Chondrocyte (in vitro differentiated cells): ENCODE results near the gene PRR35. TPM values are rescaled to one million over a fixed set of nuclear protein-coding genes. Genes with fewer than 3 reads are reported as not detected.

Experiments used
- DNase-seq: peaks from one replicate; pipeline ENCODE4 v3.0.0; 2021; ENCODE audit warnings: mixed read lengths, low spot score
- H3K27ac Mint-ChIP-seq: one replicate; pipeline ENCODE4 v1.8.0; 2021; ENCODE audit warnings: mild to moderate bottlenecking, moderate library complexity, mixed read lengths; ENCODE audit not compliant: unreplicated experiment
- H3K27me3 Mint-ChIP-seq: 2 replicates; pipeline ENCODE4 v1.8.0; 2021; ENCODE audit warnings: low read depth, mixed read lengths
- H3K36me3 Mint-ChIP-seq: 2 replicates; pipeline ENCODE4 v1.8.0; 2021; ENCODE audit warnings: low read depth, mixed read lengths
- H3K4me1 Mint-ChIP-seq: 2 replicates; pipeline ENCODE4 v1.8.0; 2021; ENCODE audit warnings: low read depth, mild to moderate bottlenecking, mixed read lengths
- H3K4me3 Mint-ChIP-seq: one replicate; pipeline ENCODE4 v1.8.0; 2021; ENCODE audit warnings: mild to moderate bottlenecking, moderate library complexity, mixed read lengths; ENCODE audit not compliant: unreplicated experiment
- H3K9me3 Mint-ChIP-seq: 2 replicates; pipeline ENCODE4 v1.8.0; 2021; ENCODE audit warnings: low read depth, mixed read lengths
- CTCF ChIP-seq: fragments of 200-600 bp; sonication (generic); IDR thresholded peaks from 2 replicates; pipeline ENCODE4 v1.5.0; 2021; ENCODE audit warnings: antibody characterized with exemption, mild to moderate bottlenecking, moderate library complexity
- total RNA-seq: library from RNA; stranded (reverse); gene quantifications from 3 replicates; pipeline ENCODE4 v1.2.1, GENCODE V29; 2021

The PRR35 gene
- total RNA-seq, 1 donor from 2014 or later: not detected

- no peaks in the 10 kb centered on the region for H3K9me3 Mint-ChIP-seq
- no peaks in the 10 kb centered on the region for H3K27me3 Mint-ChIP-seq
- DNase-seq: no peak
- no peak overlapping the region for H3K27ac Mint-ChIP-seq
- H3K4me3 Mint-ChIP-seq: no peak overlapping the region
- peaks cover 5% of the 10 kb centered on the region for H3K36me3 Mint-ChIP-seq
- H3K4me1 Mint-ChIP-seq: peaks cover 22% of the 10 kb centered on the region
- TF ChIP-seq CTCF: no peak
Measured at GRCh38 chr16:521381-522210, 38.6 kb upstream of the PRR35 start.

- DNase-seq: no peak
- no peak overlapping the region for H3K4me3 Mint-ChIP-seq
- H3K27ac Mint-ChIP-seq: peak overlapping the region; percentile 8
- no peaks in the 10 kb centered on the region for H3K9me3 Mint-ChIP-seq
- H3K36me3 Mint-ChIP-seq: peaks cover 5% of the 10 kb centered on the region
- H3K27me3 Mint-ChIP-seq: no peaks in the 10 kb centered on the region
- peaks cover 23% of the 10 kb centered on the region for H3K4me1 Mint-ChIP-seq
- no peak for TF ChIP-seq CTCF
Measured at GRCh38 chr16:522320-523096, 37.7 kb upstream of the PRR35 start.

- TF ChIP-seq CTCF: no peak
- Mint-ChIP-seq H3K36me3 (peaks cover 5% of the 10 kb centered on the region), H3K4me1 (peaks cover 23% of the 10 kb centered on the region), H3K27me3 (no peaks in the 10 kb centered on the region), H3K4me3 (no peak overlapping the region), H3K27ac (peak overlapping the region; percentile 8), H3K9me3 (no peaks in the 10 kb centered on the region)
- DNase-seq: no peak
Measured at GRCh38 chr16:523097-523741, 37.0 kb upstream of the PRR35 start.

- peaks cover 4% of the 10 kb centered on the region for H3K36me3 Mint-ChIP-seq
- no peak overlapping the region for H3K4me3 Mint-ChIP-seq
- no peaks in the 10 kb centered on the region for H3K27me3 Mint-ChIP-seq
- H3K9me3 Mint-ChIP-seq: no peaks in the 10 kb centered on the region
- H3K27ac Mint-ChIP-seq: peak overlapping the region; percentile 99
- no peak for TF ChIP-seq CTCF
- no peak for DNase-seq
- H3K4me1 Mint-ChIP-seq: peaks cover 34% of the 10 kb centered on the region
Measured at GRCh38 chr16:524274-525040, 35.7 kb upstream of the PRR35 start.
